Stomach (tissue), 9 donors: ENCODE data around the gene EML4. TPM values are rescaled to one million over a fixed set of nuclear protein-coding genes. Genes with fewer than 3 reads are reported as not detected.
"Not testable (repeated sequence)": the region's sequence is repeated elsewhere in the genome, so short reads cannot be mapped to it uniquely, and the experiment has no call there.

Experiments used
- DNase-seq, 2 donors: peaks; one replicate each; pipeline versions ENCODE4 v3.0.0 to v3.0.0-alpha.2; 2013 to 2019
- H3K27ac ChIP-seq, 5 donors: fragments of 200-600 bp in 4 of 5; sonication (generic) in 4 of 5; one replicate each; pipeline ENCODE4 v1.5.1; 2013 to 2019; ENCODE audit warnings: mild to moderate bottlenecking in 1 of 5, moderate library complexity in 1 of 5
- H3K27me3 ChIP-seq, 3 donors: fragments of 200-600 bp; sonication (generic); one replicate each; pipeline ENCODE4 v1.5.1; 2017 to 2019; ENCODE audit warnings: mixed run types in 1 of 3
- H3K36me3 ChIP-seq, 4 donors: fragments of 200-600 bp; sonication (generic); 1 replicate in 3 of 4; 2 replicates in 1 of 4; pipeline ENCODE4 v1.5.1; 2016 to 2019
- H3K4me1 ChIP-seq, 4 donors: fragments of 200-600 bp; sonication (generic); one replicate each; pipeline ENCODE4 v1.5.1; 2016 to 2019
- H3K4me3 ChIP-seq, 4 donors: fragments of 200-600 bp; sonication (generic) in 3 of 4; one replicate each; pipeline ENCODE4 v1.5.1; 2016 to 2019; ENCODE audit warnings: mild to moderate bottlenecking in 1 of 4
- H3K9me3 ChIP-seq, 4 donors: fragments of 200-600 bp; sonication (generic); one replicate each; pipeline ENCODE4 v1.5.1; 2016 to 2019
- CTCF ChIP-seq, 7 experiments: fragments of 450-650 bp in 4 of 7; fragments of 200-600 bp in 3 of 7; sonication (generic) in 3 of 7; IDR thresholded peaks; one replicate each; pipeline ENCODE4 v1.5.1; 2016 to 2019; ENCODE audit warnings: antibody characterized with exemption in 7 of 7, control low read depth in 2 of 7, mild to moderate bottlenecking in 1 of 7
- EP300 ChIP-seq: sonication (generic); formaldehyde crosslinking; IDR thresholded peaks from one replicate; pipeline ENCODE4 v1.6.1; 2017; ENCODE audit warnings: antibody characterized with exemption
- POLR2A ChIP-seq, 4 donors: fragments of 450-650 bp; IDR thresholded peaks; one replicate each; pipeline ENCODE4 v1.6.1; 2016; ENCODE audit warnings: antibody characterized with exemption in 4 of 4, control low read depth in 2 of 4, mild to moderate bottlenecking in 1 of 4, moderate library complexity in 1 of 4
- POLR2AphosphoS5 ChIP-seq, 3 donors: sonication (generic); formaldehyde crosslinking; IDR thresholded peaks; one replicate each; pipeline ENCODE4 v1.6.1; 2016; ENCODE audit warnings: antibody characterized with exemption in 3 of 3
- WGBS, 5 donors: extraction: QIAGEN DNeasy Blood & Tissue Kit in 3 of 5; methylation state at CpG; one replicate each; pipeline versions ENCODE4 v1.1.5 to v1.1.7; 2013 to 2018; 5-methylcytosine and 5-hydroxymethylcytosine counted together
- intact Hi-C: fragments of 100-400 bp; cut with DNase I; formaldehyde crosslinking; loops from one replicate; pipeline ENCODE4 v1.15.1; 2023; ENCODE audit warnings: low total_unique reads
- polyA plus RNA-seq, 3 donors: library from polyadenylated mRNA; stranded (reverse); fragments of 200-250 nt; gene quantifications; one replicate each; pipeline ENCODE4 v1.2.3, GENCODE V29; 2013
- total RNA-seq, 5 donors: library from RNA; depleted of rRNA; stranded (reverse); fragments of >200 nt; gene quantifications; one replicate each; pipeline versions ENCODE4 v1.1.0 to v1.2.3, GENCODE V29; 2014 to 2016
- donor health status: healthy with polysubstance abuse.
- donor health status: Bipolar disorder and iron deficiency.
- donor health status: healthy.

EML4 gene
- total and polyA plus RNA-seq, 8 donors: 10.2 to 292 (median 28.6) TPM

DNA sequence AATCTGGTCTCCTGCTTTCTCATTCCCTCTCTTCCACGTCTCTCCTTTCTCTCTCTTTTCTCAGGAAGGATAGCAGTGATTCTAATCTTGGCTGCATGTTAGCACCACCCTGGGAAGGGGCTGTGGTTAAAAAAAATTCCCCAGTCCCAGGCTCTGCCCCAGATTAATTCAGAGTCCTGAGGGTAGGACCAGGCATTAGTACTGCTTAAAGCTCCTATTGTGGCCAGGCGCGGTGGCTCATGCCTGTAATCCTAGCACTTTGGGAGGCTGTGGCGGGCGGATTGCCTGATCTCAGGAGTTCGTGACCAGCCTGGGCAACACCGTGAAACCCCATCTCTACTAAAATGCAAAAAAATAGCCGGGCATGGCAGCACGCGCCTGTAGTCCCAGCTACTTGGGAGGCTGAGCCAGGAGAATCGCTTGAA lies 35.4 kb upstream of the EML4 start:
- no peaks in the 10 kb centered on the region for H3K36me3 ChIP-seq
- no peak overlapping the region for H3K4me3 ChIP-seq
- peak overlapping the region; percentile 62 to 87 (median 80) for H3K27ac ChIP-seq
- TF ChIP-seq POLR2A (IDR thresholded peaks at IDR 0.05): no peak
- no peak for TF ChIP-seq CTCF (IDR thresholded peaks at IDR 0.05)
- TF ChIP-seq EP300: no peak
- no peak for TF ChIP-seq POLR2AphosphoS5 (IDR thresholded peaks at IDR 0.05)
- peaks cover 26 to 67% (median 26%) of the 10 kb centered on the region in 4 donors for H3K4me1 ChIP-seq
- no peaks in the 10 kb centered on the region for H3K9me3 ChIP-seq
- intact Hi-C loops: no loop called here
- no peak for DNase-seq
- no peaks in the 10 kb centered on the region for H3K27me3 ChIP-seq
- 78 to 92% (median 84%) methylated on average over 10 to 11 of the region's 11 CpGs for WGBS, 5 donors

DNA sequence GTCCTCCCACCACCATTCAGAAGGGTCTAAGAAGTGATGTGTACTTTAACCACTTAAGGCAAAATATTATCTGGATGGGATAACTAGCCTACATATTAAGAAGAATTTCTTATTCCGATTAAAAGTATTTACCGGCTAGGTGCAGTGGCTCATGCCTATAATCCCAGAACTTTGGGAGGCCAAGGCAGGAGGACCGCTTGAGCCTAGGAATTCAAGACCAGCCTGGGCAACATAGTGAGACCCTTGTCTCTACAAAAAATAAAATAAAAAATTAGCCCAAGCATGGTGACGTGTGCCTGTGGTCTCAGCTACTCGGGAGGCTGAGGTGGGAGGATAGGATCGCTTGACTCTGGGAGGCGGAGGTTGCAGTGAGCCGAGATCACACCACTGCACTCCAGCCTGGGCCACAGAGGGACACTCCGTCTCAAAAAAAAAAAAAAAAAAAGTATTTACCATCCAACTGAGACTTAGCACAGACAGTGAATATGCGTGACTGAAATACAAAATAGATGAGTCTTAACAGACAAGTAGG lies 34.7 kb upstream of the EML4 start:
- intact Hi-C loops, H3K36me3 ChIP-seq, H3K4me3 ChIP-seq, H3K27me3 ChIP-seq, DNase-seq, H3K9me3 ChIP-seq: not testable (repeated sequence)
- H3K27ac ChIP-seq: peak overlapping the region in 1 of 5 donors; percentile 87
- 85 to 91% (median 89%) methylated on average over 10 of the region's 10 CpGs for WGBS, 5 donors
- H3K4me1 ChIP-seq: peaks cover 20 to 65% (median 26%) of the 10 kb centered on the region in 4 donors

DNA sequence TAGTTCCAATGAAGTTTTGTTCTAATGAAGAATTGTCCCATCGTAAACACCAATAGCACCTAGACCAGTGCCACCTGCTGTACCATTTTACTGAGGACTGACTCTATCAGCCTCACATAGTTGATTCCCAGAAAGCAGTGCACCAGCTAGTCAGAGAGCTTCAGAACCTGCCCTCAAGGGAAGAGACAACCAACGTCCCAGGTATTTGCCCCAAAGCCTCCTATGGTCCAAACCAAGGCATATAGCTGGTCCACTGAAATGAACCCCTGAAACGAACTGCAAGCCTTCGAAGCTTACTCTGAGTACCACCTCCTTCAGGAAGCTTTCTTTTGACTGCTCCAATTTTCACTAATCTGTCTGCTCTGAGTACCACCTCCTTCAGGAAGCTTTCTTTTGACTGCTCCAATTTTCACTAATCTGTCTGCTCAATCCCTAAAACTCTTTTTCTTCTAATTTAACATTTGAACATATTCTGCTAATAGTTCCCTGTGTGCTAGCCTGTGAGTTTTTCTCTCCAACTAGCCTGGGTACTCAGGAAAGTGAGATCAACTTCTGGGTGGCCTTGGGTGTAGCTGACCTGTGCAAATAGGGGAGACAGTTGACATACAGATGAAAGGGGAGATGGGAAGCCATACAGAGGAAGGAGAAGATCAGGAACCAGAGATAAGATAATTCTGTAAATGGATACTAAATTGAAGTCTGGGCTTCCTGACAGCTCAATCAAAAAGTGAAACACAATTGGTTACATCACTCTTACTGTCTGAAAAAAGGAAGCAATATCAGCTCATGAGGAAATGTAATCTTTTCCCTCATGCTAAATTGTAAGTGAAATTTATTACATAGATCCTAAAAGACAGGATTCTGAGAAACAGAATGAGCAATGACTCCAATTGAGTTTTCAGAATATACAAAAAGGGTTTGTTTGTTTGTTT lies 33.5 kb upstream of the EML4 start:
- Histone ChIP-seq H3K36me3 (no peaks in the 10 kb centered on the region), H3K27me3 (no peaks in the 10 kb centered on the region), H3K9me3 (no peaks in the 10 kb centered on the region), H3K27ac (peak overlapping the region in 2 of 5 donors; percentile 1 to 31), H3K4me1 (peaks cover 20 to 63% (median 27%) of the 10 kb centered on the region in 4 donors), H3K4me3 (no peak overlapping the region)
- TF ChIP-seq EP300 (no peak), POLR2AphosphoS5 (IDR thresholded peaks at IDR 0.05) (no peak), CTCF (IDR thresholded peaks at IDR 0.05) (no peak), POLR2A (IDR thresholded peaks at IDR 0.05) (no peak)
- intact Hi-C loops: no loop called here
- DNase-seq: no peak
- WGBS, 5 donors: 74 to 89% (median 82%) methylated on average over 4 of the region's 4 CpGs

DNA sequence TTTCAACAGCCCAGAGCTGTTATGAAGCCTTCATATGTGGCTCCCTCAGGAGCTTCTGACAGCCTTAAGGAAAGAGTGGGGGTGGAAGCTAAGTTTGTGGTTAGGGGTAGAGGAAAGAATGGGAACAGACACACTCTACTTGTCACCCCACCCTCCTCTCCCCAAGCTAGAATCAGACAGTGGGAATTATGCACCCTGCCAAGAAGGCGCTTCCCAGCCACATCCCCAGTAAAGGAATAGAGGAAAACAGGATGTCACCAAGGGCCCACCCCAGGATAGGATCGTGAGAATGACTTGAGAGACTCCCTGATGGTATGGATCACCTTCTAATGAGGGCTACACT lies 32.4 kb upstream of the EML4 start:
- no peak for DNase-seq
- Histone ChIP-seq H3K9me3 (no peaks in the 10 kb centered on the region), H3K27me3 (no peaks in the 10 kb centered on the region), H3K36me3 (no peaks in the 10 kb centered on the region), H3K4me3 (no peak overlapping the region), H3K4me1 (peaks cover 29 to 71% (median 37%) of the 10 kb centered on the region in 4 donors), H3K27ac (no peak overlapping the region)
- WGBS, 5 donors: 81 to 93% (median 88%) methylated on average over 2 of the region's 2 CpGs
- intact Hi-C loops: no loop called here
- TF ChIP-seq POLR2AphosphoS5 (IDR thresholded peaks at IDR 0.05) (no peak), EP300 (no peak), CTCF (IDR thresholded peaks at IDR 0.05) (no peak), POLR2A (IDR thresholded peaks at IDR 0.05) (no peak)
